Astrocyte of the spinal cord (primary cell): ENCODE results near the gene HBM.

Source experiments
- DNase-seq: peaks from one replicate; pipeline ENCODE4 v3.0.0; 2011; ENCODE audit warnings: low read depth, low spot score
- H3K4me3 ChIP-seq: 2 replicates; pipeline ENCODE4 v1.5.1; 2011; ENCODE audit warnings: low read depth, mild to moderate bottlenecking, low read length, moderate library complexity
- in situ Hi-C: cut with HindIII; loops from 2 replicates; pipeline ENCODE4 v1.10.0; 2017; ENCODE audit warnings: low sequenced_read_pairs
- TF ChIP-seq, protein P1 (sequence below): IDR thresholded peaks from 2 replicates; pipeline ENCODE4 v1.5.1; 2012; ENCODE audit warnings: low read depth, mild to moderate bottlenecking, low read length, inconsistent platforms

Gene HBM

DNA sequence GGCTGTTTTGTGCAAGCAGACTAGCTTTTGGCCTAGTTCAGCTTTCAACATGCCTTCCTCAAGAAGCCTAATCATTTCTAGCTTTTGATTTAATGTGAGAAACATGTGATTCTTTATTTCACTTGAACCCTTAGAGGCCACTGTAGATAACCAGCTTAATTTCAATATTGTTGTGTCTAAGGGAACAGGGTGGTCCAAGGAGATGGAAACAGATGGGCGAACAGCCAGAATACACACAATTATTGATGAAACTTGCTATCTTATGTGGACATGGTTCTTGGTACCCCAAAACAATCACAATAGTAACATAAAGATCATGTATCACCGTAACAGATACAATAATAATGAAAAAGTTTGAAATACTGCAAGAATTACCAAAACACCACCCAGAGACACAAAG is 32.1 kb upstream of the HBM start:
- DNase-seq, result no peak
- no peak overlapping the region for H3K4me3 ChIP-seq
- TF ChIP-seq, protein P1, sequence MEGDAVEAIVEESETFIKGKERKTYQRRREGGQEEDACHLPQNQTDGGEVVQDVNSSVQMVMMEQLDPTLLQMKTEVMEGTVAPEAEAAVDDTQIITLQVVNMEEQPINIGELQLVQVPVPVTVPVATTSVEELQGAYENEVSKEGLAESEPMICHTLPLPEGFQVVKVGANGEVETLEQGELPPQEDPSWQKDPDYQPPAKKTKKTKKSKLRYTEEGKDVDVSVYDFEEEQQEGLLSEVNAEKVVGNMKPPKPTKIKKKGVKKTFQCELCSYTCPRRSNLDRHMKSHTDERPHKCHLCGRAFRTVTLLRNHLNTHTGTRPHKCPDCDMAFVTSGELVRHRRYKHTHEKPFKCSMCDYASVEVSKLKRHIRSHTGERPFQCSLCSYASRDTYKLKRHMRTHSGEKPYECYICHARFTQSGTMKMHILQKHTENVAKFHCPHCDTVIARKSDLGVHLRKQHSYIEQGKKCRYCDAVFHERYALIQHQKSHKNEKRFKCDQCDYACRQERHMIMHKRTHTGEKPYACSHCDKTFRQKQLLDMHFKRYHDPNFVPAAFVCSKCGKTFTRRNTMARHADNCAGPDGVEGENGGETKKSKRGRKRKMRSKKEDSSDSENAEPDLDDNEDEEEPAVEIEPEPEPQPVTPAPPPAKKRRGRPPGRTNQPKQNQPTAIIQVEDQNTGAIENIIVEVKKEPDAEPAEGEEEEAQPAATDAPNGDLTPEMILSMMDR, result no peak
- in situ Hi-C loops, result no loop called here

- in situ Hi-C loops, result no loop called here
- no peak for DNase-seq
- TF ChIP-seq, protein P1, result no peak
- H3K4me3 ChIP-seq, result peak overlapping the region; percentile 79
Measured at GRCh38 chr16:138049-138417, 27.7 kb upstream of the HBM start.

- in situ Hi-C loops, result no loop called here
- TF ChIP-seq, protein P1, result no peak
Measured at GRCh38 chr16:140175-140857, 25.5 kb upstream of the HBM start.

DNA sequence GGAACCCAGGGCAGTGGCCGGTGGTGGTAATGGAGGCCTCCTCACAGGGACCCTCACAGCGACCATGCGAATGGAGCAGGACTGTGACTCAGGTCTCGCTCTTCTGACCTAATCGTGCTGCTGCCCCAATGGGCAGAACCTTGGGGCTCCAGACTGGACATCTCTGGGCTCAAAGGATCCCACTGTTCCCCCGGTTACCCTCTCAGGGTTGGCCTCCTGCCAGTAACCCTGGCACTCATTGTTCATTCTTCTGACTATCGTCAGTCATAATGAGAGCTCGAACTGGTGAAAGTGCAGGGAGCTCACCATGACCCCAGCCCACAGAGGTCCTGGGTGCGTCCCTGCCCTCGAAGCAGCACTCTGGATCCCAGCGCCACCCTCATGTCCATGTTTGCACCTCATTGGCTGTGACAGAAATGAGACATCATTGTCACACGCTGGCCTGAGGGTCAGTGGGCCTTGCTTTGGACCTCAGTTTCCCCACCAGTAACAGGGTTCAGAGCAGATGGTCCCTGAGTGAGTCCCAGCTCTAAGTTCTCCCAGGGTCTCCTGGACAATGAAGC is 23.3 kb upstream of the HBM start:
- TF ChIP-seq, protein P1, result no peak
- H3K4me3 ChIP-seq, result no peak overlapping the region
- in situ Hi-C loops, result no loop called here
- DNase-seq, result no peak

More at GRCh38 chr16:140175-140857, 25.5 kb upstream of the HBM start:
- DNase-seq, result no peak
- no peak overlapping the region for H3K4me3 ChIP-seq

DNA sequence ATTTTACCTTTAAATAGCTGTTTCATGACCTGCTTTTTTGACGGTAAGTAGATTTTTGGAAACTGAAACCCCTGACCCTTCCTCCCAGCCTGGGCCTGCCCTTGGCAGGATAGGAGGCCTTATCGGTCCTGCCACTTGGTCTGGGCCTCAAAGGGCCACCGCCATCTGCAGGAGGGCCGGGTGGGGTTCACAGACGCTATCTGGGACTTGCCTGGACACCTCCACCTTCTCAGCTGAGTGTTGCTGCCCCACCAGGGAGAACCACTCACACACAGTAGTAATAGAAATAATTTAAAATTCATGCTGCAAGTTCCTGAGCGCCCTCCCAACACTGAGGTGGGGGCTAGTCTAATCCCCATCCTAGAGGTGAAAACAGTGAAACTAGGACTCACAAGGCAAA is 22.7 kb upstream of the HBM start:
- in situ Hi-C loops, result no loop called here
- H3K4me3 ChIP-seq, result no peak overlapping the region
- DNase-seq, result no peak
- TF ChIP-seq, protein P1, result no peak

DNA sequence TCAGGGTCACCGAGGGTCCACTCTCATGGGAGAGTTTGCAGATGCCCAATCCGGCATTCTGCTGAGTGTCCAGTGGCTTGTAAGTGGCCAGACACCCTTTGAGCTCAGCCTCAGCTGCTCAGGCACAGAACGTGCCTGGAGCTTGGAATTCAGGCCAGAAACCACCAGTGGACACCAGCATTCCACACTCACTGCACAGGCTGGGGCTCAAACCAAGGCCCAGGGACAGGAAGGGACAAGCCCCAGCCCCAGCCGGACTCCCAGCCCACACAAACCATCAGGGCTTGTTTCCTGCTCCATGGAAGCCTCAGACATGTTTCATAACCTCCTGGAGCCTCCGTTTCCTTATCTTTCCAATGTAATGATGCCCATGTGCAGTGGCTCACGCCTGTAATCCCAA is 22.3 kb upstream of the HBM start:
- no peak for DNase-seq
- TF ChIP-seq, protein P1, result no peak
- in situ Hi-C loops, result no loop called here
- no peak overlapping the region for H3K4me3 ChIP-seq
